Measurements from ENCODE around the gene KAZN. TPM values are rescaled to one million over a fixed set of nuclear protein-coding genes. Genes with fewer than 3 reads are reported as not detected.

Gene KAZN
- total RNA-seq, 1 donor from 2014 or later = 33.5 TPM

DNA sequence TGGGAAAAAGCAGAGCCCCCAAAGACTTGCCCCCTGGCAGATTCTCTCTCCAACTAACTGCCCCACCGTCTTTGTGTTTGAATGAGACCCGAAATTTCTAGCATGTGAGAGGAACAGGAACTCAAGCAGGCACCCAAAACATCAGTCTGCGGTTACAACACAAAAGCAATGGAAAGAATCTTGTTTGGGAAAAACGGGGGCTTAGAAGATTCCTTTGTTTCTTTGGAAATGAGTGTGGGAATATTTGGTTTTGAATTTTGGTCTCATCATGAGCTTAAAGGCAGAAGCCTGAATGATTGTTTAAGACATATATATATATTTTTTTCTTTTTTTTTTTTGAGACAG is 366.2 kb downstream of the KAZN start:
- intact Hi-C loops (cut with DNase I) = no loop called here
- H3K27ac ChIP-seq = no peak overlapping the region
- no peak for DNase-seq
- no peaks in the 10 kb centered on the region for H3K9me3 ChIP-seq
- no peaks in the 10 kb centered on the region for H3K27me3 ChIP-seq
- H3K4me1 ChIP-seq = peaks cover 17% of the 10 kb centered on the region
- no peak for ATAC-seq
- TF ChIP-seq, protein P1, sequence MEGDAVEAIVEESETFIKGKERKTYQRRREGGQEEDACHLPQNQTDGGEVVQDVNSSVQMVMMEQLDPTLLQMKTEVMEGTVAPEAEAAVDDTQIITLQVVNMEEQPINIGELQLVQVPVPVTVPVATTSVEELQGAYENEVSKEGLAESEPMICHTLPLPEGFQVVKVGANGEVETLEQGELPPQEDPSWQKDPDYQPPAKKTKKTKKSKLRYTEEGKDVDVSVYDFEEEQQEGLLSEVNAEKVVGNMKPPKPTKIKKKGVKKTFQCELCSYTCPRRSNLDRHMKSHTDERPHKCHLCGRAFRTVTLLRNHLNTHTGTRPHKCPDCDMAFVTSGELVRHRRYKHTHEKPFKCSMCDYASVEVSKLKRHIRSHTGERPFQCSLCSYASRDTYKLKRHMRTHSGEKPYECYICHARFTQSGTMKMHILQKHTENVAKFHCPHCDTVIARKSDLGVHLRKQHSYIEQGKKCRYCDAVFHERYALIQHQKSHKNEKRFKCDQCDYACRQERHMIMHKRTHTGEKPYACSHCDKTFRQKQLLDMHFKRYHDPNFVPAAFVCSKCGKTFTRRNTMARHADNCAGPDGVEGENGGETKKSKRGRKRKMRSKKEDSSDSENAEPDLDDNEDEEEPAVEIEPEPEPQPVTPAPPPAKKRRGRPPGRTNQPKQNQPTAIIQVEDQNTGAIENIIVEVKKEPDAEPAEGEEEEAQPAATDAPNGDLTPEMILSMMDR (IDR thresholded peaks at IDR 0.05) = no peak
- H3K4me3 ChIP-seq = no peak overlapping the region
- H3K36me3 ChIP-seq = peaks cover 11% of the 10 kb centered on the region

DNA sequence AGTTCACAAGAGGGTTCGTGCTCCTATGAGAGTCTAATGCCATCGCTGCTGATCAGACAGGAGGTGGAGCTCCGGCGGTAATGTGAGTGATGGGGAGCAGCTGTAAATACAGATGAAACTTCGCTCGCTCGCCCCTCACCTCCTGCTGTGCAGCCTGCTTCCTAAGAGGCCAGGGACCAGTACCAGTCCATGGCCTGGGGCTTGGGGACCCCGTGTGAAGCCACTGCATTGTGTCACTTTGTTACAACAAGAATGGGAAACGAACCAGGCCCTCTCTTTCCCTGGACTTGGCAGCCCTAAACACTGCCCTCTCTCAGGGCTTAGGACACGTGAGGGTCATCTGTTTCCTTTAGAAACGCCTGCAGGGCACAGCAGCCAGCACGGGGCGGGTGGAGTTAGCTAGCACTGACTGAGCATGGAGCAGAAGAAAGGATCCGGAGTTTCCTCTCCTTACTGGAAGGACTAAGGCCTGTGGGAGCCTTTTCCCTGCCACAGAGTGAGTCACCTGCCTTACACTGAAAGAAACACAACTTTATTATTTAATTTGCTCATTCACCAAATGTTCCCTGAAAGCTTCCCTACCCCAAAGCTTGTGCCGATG is 369.9 kb downstream of the KAZN start:
- peaks cover 26% of the 10 kb centered on the region for H3K4me1 ChIP-seq
- H3K27me3 ChIP-seq = no peaks in the 10 kb centered on the region
- ATAC-seq (peak; percentile 75), DNase-seq (no peak)
- intact Hi-C loops (cut with DNase I) = no loop called here
- peak overlapping the region; percentile 66 for H3K27ac ChIP-seq
- no peak overlapping the region for H3K4me3 ChIP-seq
- no peaks in the 10 kb centered on the region for H3K9me3 ChIP-seq
- TF ChIP-seq, protein P1 (IDR thresholded peaks at IDR 0.05) = no peak
- H3K36me3 ChIP-seq = no peaks in the 10 kb centered on the region

DNA sequence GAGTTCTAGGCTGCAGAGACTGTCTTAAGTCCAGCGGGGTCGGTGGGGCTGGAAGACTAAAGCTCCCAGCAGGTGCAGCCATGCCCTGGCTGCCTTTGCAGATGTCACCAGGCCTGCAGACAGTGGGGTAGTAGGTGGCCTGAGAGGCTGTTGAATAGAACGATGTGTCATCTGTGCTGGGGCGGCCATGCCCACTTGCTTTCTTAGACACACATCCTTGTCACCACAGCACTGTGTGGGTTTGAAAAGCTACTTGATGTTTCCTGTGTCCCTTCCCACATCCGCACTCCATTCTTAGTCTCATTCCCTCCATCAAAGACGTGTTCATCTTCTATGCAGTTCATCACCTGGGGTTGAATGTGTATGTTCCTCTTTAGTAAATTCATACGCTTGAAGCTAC is 370.5 kb downstream of the KAZN start:
- ATAC-seq = peak; percentile 10
- intact Hi-C loops (cut with DNase I) = no loop called here
- Histone ChIP-seq H3K4me1 (peaks cover 26% of the 10 kb centered on the region), H3K4me3 (no peak overlapping the region), H3K27me3 (no peaks in the 10 kb centered on the region), H3K27ac (peak overlapping the region; percentile 66), H3K36me3 (no peaks in the 10 kb centered on the region), H3K9me3 (no peaks in the 10 kb centered on the region)
- no peak for DNase-seq
- TF ChIP-seq, protein P1 (IDR thresholded peaks at IDR 0.05) = no peak

DNA sequence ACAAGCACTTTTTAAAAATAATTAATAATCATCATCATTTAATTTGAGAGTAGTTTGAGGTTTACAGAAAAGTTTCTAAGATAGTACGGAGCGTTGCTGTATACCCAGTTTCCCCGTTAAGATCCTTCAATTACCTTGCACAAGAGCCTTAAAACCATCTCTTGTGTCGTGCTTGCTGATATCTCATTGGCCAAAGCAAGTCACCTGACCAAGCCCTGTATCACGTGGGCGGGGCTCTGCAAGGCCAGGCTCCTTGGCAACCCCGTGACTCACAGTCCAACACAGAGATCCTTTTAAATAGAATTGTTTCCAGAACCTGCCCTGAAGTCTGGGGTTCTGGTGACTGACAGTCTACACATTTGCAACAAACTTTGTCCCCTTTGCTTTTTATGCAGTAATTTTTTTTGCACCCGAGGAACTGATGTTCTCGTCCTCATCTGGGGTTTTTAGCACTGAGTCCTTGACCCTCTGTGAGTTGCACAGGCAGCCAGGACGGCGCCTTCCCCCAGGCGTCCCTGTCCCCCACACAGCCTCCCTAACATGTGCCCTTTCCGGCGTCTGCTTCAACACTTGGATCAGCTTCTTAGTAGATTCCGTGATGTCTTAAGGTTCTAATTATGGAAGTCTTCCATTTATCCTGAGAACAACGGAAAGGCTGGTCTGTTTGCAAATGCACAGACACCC is 371.8 kb downstream of the KAZN start:
- Histone ChIP-seq H3K4me3 (no peak overlapping the region), H3K27ac (peak overlapping the region; percentile 21), H3K4me1 (peaks cover 26% of the 10 kb centered on the region)

DNA sequence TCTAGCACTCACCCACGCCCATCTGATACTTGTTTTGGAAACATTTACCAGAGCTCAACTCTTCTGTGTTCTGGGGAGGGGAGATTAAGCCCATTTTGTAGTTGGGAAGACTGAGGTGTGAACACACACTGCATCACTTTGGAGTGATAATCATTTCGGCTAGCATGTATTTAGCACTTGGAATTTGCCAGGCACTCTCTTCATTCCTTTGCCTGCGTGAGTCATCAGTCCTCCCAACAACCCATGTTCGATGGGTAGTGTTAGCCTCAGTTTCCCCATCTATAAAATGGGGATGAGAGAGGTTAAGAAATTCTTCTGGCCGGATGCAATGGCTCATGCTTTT is 372.3 kb downstream of the KAZN start:
- no peaks in the 10 kb centered on the region for H3K36me3 ChIP-seq
- intact Hi-C loops (cut with DNase I) = no loop called here
- peaks cover 26% of the 10 kb centered on the region for H3K4me1 ChIP-seq
- DNase-seq = no peak
- TF ChIP-seq, protein P1 (IDR thresholded peaks at IDR 0.05) = no peak
- no peak overlapping the region for H3K27ac ChIP-seq
- H3K4me3 ChIP-seq = no peak overlapping the region
- no peak for ATAC-seq
- no peaks in the 10 kb centered on the region for H3K9me3 ChIP-seq
- no peaks in the 10 kb centered on the region for H3K27me3 ChIP-seq

More for the DNA sequence above, 371.8 kb downstream of the KAZN start:
- Histone ChIP-seq H3K27me3 (no peaks in the 10 kb centered on the region), H3K9me3 (no peaks in the 10 kb centered on the region), H3K36me3 (no peaks in the 10 kb centered on the region)
- intact Hi-C loops (cut with DNase I) = no loop called here
- ATAC-seq = peak; percentile 47
- TF ChIP-seq, protein P1 (IDR thresholded peaks at IDR 0.05) = no peak
- DNase-seq = no peak

All from upper lobe of right lung (tissue), 1 donor.